ENCODE results near the gene CACNA2D4. TPM values are rescaled to one million over a fixed set of nuclear protein-coding genes. Genes with fewer than 3 reads are reported as not detected.

CACNA2D4 gene
- total RNA-seq, 1 experiment from 2014 or later, result not detected

DNA sequence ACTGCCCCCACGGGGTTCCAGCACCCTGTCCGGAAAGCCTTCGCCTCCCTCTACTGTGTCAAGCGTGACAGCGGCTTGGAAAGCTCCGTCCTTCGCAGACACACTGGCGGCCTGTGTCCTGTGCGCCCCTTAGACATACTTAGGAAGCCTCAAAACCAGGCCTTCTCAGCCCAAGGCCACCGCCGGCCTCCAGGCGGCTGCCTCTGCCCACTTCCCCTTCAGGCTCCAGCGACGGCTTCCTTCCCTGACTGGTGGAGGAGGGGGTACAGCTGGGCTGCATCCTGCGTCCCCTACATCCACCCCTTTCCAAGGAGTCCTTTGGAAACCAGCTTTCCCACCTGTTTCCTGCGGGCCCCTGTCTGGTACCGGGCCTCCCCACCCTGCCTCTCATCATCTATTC is 2.5 kb upstream of the CACNA2D4 start:
- ChIA-PET CTCF (no interaction called here), POLR2A (ENCODE audit: unreplicated experiment) (no interaction called here)

DNA sequence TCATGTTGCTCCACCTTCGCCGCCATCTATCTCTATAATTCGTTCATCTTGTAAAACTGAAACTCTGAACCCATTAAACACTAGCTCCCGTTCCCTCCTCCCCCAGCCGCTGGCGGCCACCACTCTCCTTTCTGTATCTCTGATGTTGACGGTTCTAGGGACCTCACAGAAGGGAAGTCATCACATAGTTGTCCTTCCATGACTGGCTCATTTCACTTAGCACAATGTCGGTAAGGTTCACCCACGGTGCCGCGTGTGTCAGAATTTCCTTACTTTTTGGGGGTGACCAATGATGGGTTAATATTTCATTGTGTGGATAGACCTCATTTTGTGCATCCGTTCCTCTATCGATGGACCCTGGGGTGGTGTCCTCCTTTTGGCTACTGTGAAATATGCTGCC is 2.0 kb upstream of the CACNA2D4 start:
- POLR2A ChIA-PET (ENCODE audit: unreplicated experiment), result no interaction called here
- Histone ChIP-seq H4K20me1 (ENCODE audit: low read length) (no peaks in the 10 kb centered on the region), H3K9me2 (replicated peaks; ENCODE audit: low read length) (no peaks in the 10 kb centered on the region), H3K36me3 (ENCODE audit: low read depth, low read length) (no peaks in the 10 kb centered on the region), H3K9me3 (ENCODE audit: low read length) (no peaks in the 10 kb centered on the region), H3F3A (ENCODE audit: low read length, unreplicated experiment) (no peaks in the 10 kb centered on the region), H3K4me1 (ENCODE audit: insufficient read depth, low read length) (no peaks in the 10 kb centered on the region), H3K4me3 (ENCODE audit: low read length) (no peak overlapping the region), H3K79me2 (ENCODE audit: low read length) (no peaks in the 10 kb centered on the region), H3K27ac (ENCODE audit: low read length) (no peak overlapping the region), H3K4me2 (ENCODE audit: low read length) (no peak overlapping the region), H3K27me3 (ENCODE audit: low read length) (0 out of 2 replicates have a peak, but pooled peaks cover 18% of the 10 kb centered on the region), H2AFZ (ENCODE audit: low read length) (no peak overlapping the region), H3K9ac (ENCODE audit: low read length) (no peak overlapping the region)
- ATAC-seq (no peak), DNase-seq (no peak)
- CTCF ChIA-PET, result no interaction called here
- intact Hi-C loops (cut with micrococcal nuclease), result no loop called here
- BruUV-seq (replicated peaks), result no TSS peak
- TF ChIP-seq EZH2 (IDR thresholded peaks at IDR 0.05; ENCODE audit: low read length, unreplicated experiment), result no peak
- no peak for TF ChIP-seq CTCF (conservative IDR thresholded peaks at IDR 0.05; ENCODE audit: low read depth, low read length)
- no peak for TF ChIP-seq EZH2phosphoT487 (IDR thresholded peaks at IDR 0.05; ENCODE audit: borderline replicate concordance, low read length)

More for the DNA sequence above, 2.5 kb upstream of the CACNA2D4 start:
- 0 out of 2 replicates have a peak, but pooled peaks cover 19% of the 10 kb centered on the region for H3K27me3 ChIP-seq (ENCODE audit: low read length)
- no peak overlapping the region for H3K27ac ChIP-seq (ENCODE audit: low read length)
- ATAC-seq (no peak), DNase-seq (no peak)
- no peak overlapping the region for H3K4me2 ChIP-seq (ENCODE audit: low read length)
- H3K9me3 ChIP-seq (ENCODE audit: low read length), result no peaks in the 10 kb centered on the region
- H2AFZ ChIP-seq (ENCODE audit: low read length), result no peak overlapping the region
- no peak overlapping the region for H3K9ac ChIP-seq (ENCODE audit: low read length)
- no peaks in the 10 kb centered on the region for H3K4me1 ChIP-seq (ENCODE audit: insufficient read depth, low read length)
- H3K4me3 ChIP-seq (ENCODE audit: low read length), result no peak overlapping the region
- H3K36me3 ChIP-seq (ENCODE audit: low read depth, low read length), result no peaks in the 10 kb centered on the region
- no peaks in the 10 kb centered on the region for H3F3A ChIP-seq (ENCODE audit: low read length, unreplicated experiment)
- intact Hi-C loops (cut with micrococcal nuclease), result no loop called here
- H3K9me2 ChIP-seq (replicated peaks; ENCODE audit: low read length), result no peaks in the 10 kb centered on the region
- no peak for TF ChIP-seq EZH2phosphoT487 (IDR thresholded peaks at IDR 0.05; ENCODE audit: borderline replicate concordance, low read length)
- TF ChIP-seq EZH2 (IDR thresholded peaks at IDR 0.05; ENCODE audit: low read length, unreplicated experiment), result no peak
- TF ChIP-seq CTCF (conservative IDR thresholded peaks at IDR 0.05; ENCODE audit: low read depth, low read length), result no peak
- no peaks in the 10 kb centered on the region for H4K20me1 ChIP-seq (ENCODE audit: low read length)
- no peaks in the 10 kb centered on the region for H3K79me2 ChIP-seq (ENCODE audit: low read length)
- no TSS peak for BruUV-seq (replicated peaks)

GRCh38 chr12:1919763-1920162 is 1.3 kb upstream of the CACNA2D4 start:
- no peak for DNase-seq
- ChIA-PET POLR2A (ENCODE audit: unreplicated experiment) (no interaction called here), CTCF (no interaction called here)
- Histone ChIP-seq H3K9me3 (ENCODE audit: low read length) (no peaks in the 10 kb centered on the region), H3K9me2 (replicated peaks; ENCODE audit: low read length) (no peaks in the 10 kb centered on the region), H3K79me2 (ENCODE audit: low read length) (no peaks in the 10 kb centered on the region), H3K36me3 (ENCODE audit: low read depth, low read length) (no peaks in the 10 kb centered on the region), H2AFZ (ENCODE audit: low read length) (no peak overlapping the region), H3K27me3 (ENCODE audit: low read length) (0 out of 2 replicates have a peak, but pooled peaks cover 11% of the 10 kb centered on the region), H3F3A (ENCODE audit: low read length, unreplicated experiment) (no peaks in the 10 kb centered on the region), H4K20me1 (ENCODE audit: low read length) (no peaks in the 10 kb centered on the region), H3K4me3 (ENCODE audit: low read length) (no peak overlapping the region), H3K9ac (ENCODE audit: low read length) (no peak overlapping the region), H3K4me2 (ENCODE audit: low read length) (no peak overlapping the region), H3K4me1 (ENCODE audit: insufficient read depth, low read length) (no peaks in the 10 kb centered on the region), H3K27ac (ENCODE audit: low read length) (no peak overlapping the region)
- TF ChIP-seq CTCF (conservative IDR thresholded peaks at IDR 0.05; ENCODE audit: low read depth, low read length), result no peak
- no peak for ATAC-seq
- intact Hi-C loops (cut with micrococcal nuclease), result no loop called here
- BruUV-seq (replicated peaks), result no TSS peak
